ENCODE measurements around the gene CYB561A3. TPM values are rescaled to one million over a fixed set of nuclear protein-coding genes. Genes with fewer than 3 reads are reported as not detected.
A peak's percentile ranks its signal among the peaks of the same experiment; 100 is the strongest.

Gene CYB561A3
- total RNA-seq, 2 donors from 2014 or later, result 15.0 to 27.3 TPM

- Histone ChIP-seq H3K27me3 (no peaks in the 10 kb centered on the region), H3K36me3 (no peaks in the 10 kb centered on the region), H3K27ac (no peak overlapping the region), H3K9me3 (no peaks in the 10 kb centered on the region), H3K4me3 (no peak overlapping the region), H3K4me1 (peaks cover 0 to 28% of the 10 kb centered on the region in 2 donors)
- no peak for DNase-seq (ENCODE audit: low spot score)
- no peak for TF ChIP-seq CTCF (IDR thresholded peaks at IDR 0.05)
Observed at GRCh38 chr11:61335355-61335710, 26.3 kb downstream of the CYB561A3 start.

GRCh38 chr11:61334434-61335354 is 27.0 kb downstream of the CYB561A3 start:
- Histone ChIP-seq H3K36me3 (no peaks in the 10 kb centered on the region), H3K4me3 (no peak overlapping the region), H3K27me3 (no peaks in the 10 kb centered on the region), H3K27ac (no peak overlapping the region), H3K4me1 (peaks cover 0 to 28% of the 10 kb centered on the region in 2 donors), H3K9me3 (no peaks in the 10 kb centered on the region)
- DNase-seq (ENCODE audit: low spot score), result no peak
- TF ChIP-seq CTCF (IDR thresholded peaks at IDR 0.05), result no peak

GRCh38 chr11:61333550-61334433 is 27.9 kb downstream of the CYB561A3 start:
- TF ChIP-seq CTCF (IDR thresholded peaks at IDR 0.05), result no peak
- no peak for DNase-seq (ENCODE audit: low spot score)
- Histone ChIP-seq H3K4me1 (peaks cover 0 to 28% of the 10 kb centered on the region in 2 donors), H3K9me3 (no peaks in the 10 kb centered on the region), H3K4me3 (peak overlapping the region; percentile 87 to 99), H3K36me3 (peaks cover 9% of the 10 kb centered on the region), H3K27me3 (no peaks in the 10 kb centered on the region), H3K27ac (peak overlapping the region; percentile 84 to 93)

- H3K9me3 ChIP-seq, result no peaks in the 10 kb centered on the region
- peak; percentile 93 for DNase-seq (ENCODE audit: low spot score)
- no peaks in the 10 kb centered on the region for H3K27me3 ChIP-seq
- TF ChIP-seq CTCF (IDR thresholded peaks at IDR 0.05), result peak in 1 of 2 donors; percentile 30
- peak within 1 kb of the TSS; percentile 84 to 93 for H3K27ac ChIP-seq
- H3K4me1 ChIP-seq, result peaks cover 0 to 28% of the 10 kb centered on the region in 2 donors
- H3K36me3 ChIP-seq, result peaks cover 16% of the 10 kb centered on the region
- H3K4me3 ChIP-seq, result peak within 1 kb of the TSS; percentile 87 to 99
Observed at GRCh38 chr11:61332797-61333549, 28.7 kb downstream of the CYB561A3 start, which contains the start of the genes DDB1 and TKFC. DDB1 (minus strand) TSS chr11:61333105; CDS start chr11:61332968, 137 bp downstream. TKFC (plus strand) TSS chr11:61333228; CDS start chr11:61334729, 1,501 bp downstream.

GRCh38 chr11:61332281-61332796 is 29.3 kb downstream of the CYB561A3 start:
- peak overlapping the region; percentile 87 to 99 for H3K4me3 ChIP-seq
- no peaks in the 10 kb centered on the region for H3K9me3 ChIP-seq
- peak overlapping the region; percentile 84 to 93 for H3K27ac ChIP-seq
- no peak for TF ChIP-seq CTCF (IDR thresholded peaks at IDR 0.05)
- H3K27me3 ChIP-seq, result no peaks in the 10 kb centered on the region
- H3K36me3 ChIP-seq, result peaks cover 20% of the 10 kb centered on the region
- H3K4me1 ChIP-seq, result peaks cover 0 to 33% of the 10 kb centered on the region in 2 donors
- no peak for DNase-seq (ENCODE audit: low spot score)
